DMS114 treated with DMSO at 0.1 percent for 48 hours (cell line): ENCODE data around the gene GATAD2B.
"Not testable (repeated sequence)": the region's sequence is repeated elsewhere in the genome, so short reads cannot be mapped to it uniquely, and the experiment has no call there.

Experiments used
- DNase-seq: peaks from one replicate; lab custom pipeline; 2025; ENCODE audit not compliant: unreplicated experiment; lab: John Stamatoyannopoulos, UW

The GATAD2B gene

GRCh38 chr1:153891042-153891441 lies 31.7 kb downstream of the GATAD2B start:
- DNase-seq = not testable (repeated sequence)

- DNase-seq = no peak
These were observed 34.2 kb downstream of the GATAD2B start for GRCh38 chr1:153888533-153888932.

GRCh38 chr1:153886127-153886526 lies 36.6 kb downstream of the GATAD2B start:
- DNase-seq = no peak

- no peak for DNase-seq
These were observed 39.5 kb downstream of the GATAD2B start for GRCh38 chr1:153883223-153883622.

GRCh38 chr1:153882296-153882912 lies 40.4 kb downstream of the GATAD2B start:
- DNase-seq = no peak

- no peak for DNase-seq
These were observed 41.0 kb downstream of the GATAD2B start for GRCh38 chr1:153881751-153882150.

GRCh38 chr1:153880962-153881361 lies 41.8 kb downstream of the GATAD2B start:
- DNase-seq = no peak

- no peak for DNase-seq
These were observed 42.7 kb downstream of the GATAD2B start for GRCh38 chr1:153880024-153880423.

GRCh38 chr1:153877112-153877511 lies 45.7 kb downstream of the GATAD2B start:
- no peak for DNase-seq

- no peak for DNase-seq
These were observed 49.8 kb downstream of the GATAD2B start for GRCh38 chr1:153872934-153873333.

- DNase-seq = no peak
These were observed 50.4 kb downstream of the GATAD2B start for GRCh38 chr1:153872331-153872730.

- no peak for DNase-seq
These were observed 53.3 kb downstream of the GATAD2B start for GRCh38 chr1:153869486-153869885.

- no peak for DNase-seq
These were observed 56.5 kb downstream of the GATAD2B start for GRCh38 chr1:153866045-153866850.

GRCh38 chr1:153860285-153860684 lies 62.5 kb downstream of the GATAD2B start:
- DNase-seq = no peak

GRCh38 chr1:153857505-153857904 lies 65.3 kb downstream of the GATAD2B start:
- DNase-seq = no peak

GRCh38 chr1:153856763-153857162 lies 66.0 kb downstream of the GATAD2B start:
- no peak for DNase-seq

- DNase-seq = no peak
These were observed 70.6 kb downstream of the GATAD2B start for GRCh38 chr1:153852170-153852569.

GRCh38 chr1:153849487-153850185 lies 73.1 kb downstream of the GATAD2B start:
- DNase-seq = no peak

GRCh38 chr1:153848805-153849204 lies 74.0 kb downstream of the GATAD2B start:
- DNase-seq = no peak

GRCh38 chr1:153845158-153845557 lies 77.6 kb downstream of the GATAD2B start:
- no peak for DNase-seq

- DNase-seq = not testable (repeated sequence)
These were observed 78.4 kb downstream of the GATAD2B start for GRCh38 chr1:153844349-153844748.

GRCh38 chr1:153842006-153842471 lies 80.7 kb downstream of the GATAD2B start:
- DNase-seq = no peak
